Loucy (cell line): ENCODE measurements around the gene OCEL1.

ENCODE experiments used
- H2AFZ ChIP-seq: fragments of 200-600 bp; sonication (generic); 2 replicates; pipeline ENCODE4 v1.6.0; 2016; ENCODE audit warnings: antibody characterized with exemption, mild to moderate bottlenecking, low read length, moderate library complexity
- H3F3A ChIP-seq: fragments of 200-600 bp; 2 replicates; pipeline ENCODE4 v1.6.0; 2016; ENCODE audit warnings: antibody characterized with exemption, low read depth, mild to moderate bottlenecking
- H3K27me3 ChIP-seq: fragments of 200-600 bp; sonication (generic); 2 replicates; pipeline ENCODE4 v1.6.1; 2014; ENCODE audit warnings: low read length, mild to moderate bottlenecking; ENCODE audit not compliant: insufficient read depth, poor library complexity, severe bottlenecking
- H3K36me3 ChIP-seq: fragments of 200-600 bp; sonication (generic); 2 replicates; pipeline ENCODE4 v1.6.1; 2016; ENCODE audit warnings: low read length; ENCODE audit not compliant: insufficient read depth
- H3K4me1 ChIP-seq: fragments of 200-600 bp; sonication (generic); 2 replicates; pipeline ENCODE4 v1.5.1; 2014; ENCODE audit warnings: low read length, mild to moderate bottlenecking; ENCODE audit not compliant: insufficient read depth, poor library complexity, severe bottlenecking
- H3K4me2 ChIP-seq: fragments of 200-600 bp; sonication (generic); 2 replicates; pipeline ENCODE4 v1.6.0; 2014; ENCODE audit warnings: antibody characterized with exemption, low read length, low read depth, mild to moderate bottlenecking; ENCODE audit not compliant: poor library complexity, severe bottlenecking
- H3K4me3 ChIP-seq: fragments of 200-600 bp; sonication (generic); 2 replicates; pipeline ENCODE4 v1.5.1; 2014; ENCODE audit warnings: low read length, mild to moderate bottlenecking, mixed read lengths; ENCODE audit not compliant: poor library complexity, severe bottlenecking
- H3K79me2 ChIP-seq: fragments of 200-600 bp; sonication (generic); 2 replicates; pipeline ENCODE4 v1.6.1; 2014; ENCODE audit warnings: low read length; ENCODE audit not compliant: insufficient read depth
- H3K9ac ChIP-seq: fragments of 200-600 bp; sonication (generic); 2 replicates; pipeline ENCODE4 v1.6.0; 2014; ENCODE audit warnings: mild to moderate bottlenecking, low read depth, low read length, moderate library complexity; ENCODE audit not compliant: poor library complexity, severe bottlenecking
- H3K9me2 ChIP-seq: fragments of 200-600 bp; sonication (generic); replicated peaks from 2 replicates; pipeline ENCODE4 v1.6.1; 2016; ENCODE audit warnings: low read depth, low read length, mixed read lengths
- H3K9me3 ChIP-seq: fragments of 200-600 bp; sonication (generic); 2 replicates; pipeline ENCODE4 v1.6.1; 2014; ENCODE audit warnings: mild to moderate bottlenecking, antibody characterized with exemption, low read length, low read depth; ENCODE audit not compliant: insufficient read depth
- H4K20me1 ChIP-seq: fragments of 200-600 bp; sonication (generic); 2 replicates; pipeline ENCODE4 v1.6.0; 2014; ENCODE audit warnings: antibody characterized with exemption, low read length, mild to moderate bottlenecking; ENCODE audit not compliant: insufficient read depth, poor library complexity, severe bottlenecking
- EZH2phosphoT487 ChIP-seq: fragments of 200-600 bp; IDR thresholded peaks from 2 replicates; pipeline ENCODE4 v1.6.1; 2018; ENCODE audit warnings: antibody characterized with exemption, mild to moderate bottlenecking, moderate library complexity, borderline replicate concordance
- TF ChIP-seq, protein P1 (sequence below): fragments of 200-600 bp; sonication (generic); conservative IDR thresholded peaks from 2 replicates; pipeline ENCODE4 v1.5.1; 2014; ENCODE audit warnings: mild to moderate bottlenecking, antibody characterized with exemption, low read length

Gene OCEL1

DNA sequence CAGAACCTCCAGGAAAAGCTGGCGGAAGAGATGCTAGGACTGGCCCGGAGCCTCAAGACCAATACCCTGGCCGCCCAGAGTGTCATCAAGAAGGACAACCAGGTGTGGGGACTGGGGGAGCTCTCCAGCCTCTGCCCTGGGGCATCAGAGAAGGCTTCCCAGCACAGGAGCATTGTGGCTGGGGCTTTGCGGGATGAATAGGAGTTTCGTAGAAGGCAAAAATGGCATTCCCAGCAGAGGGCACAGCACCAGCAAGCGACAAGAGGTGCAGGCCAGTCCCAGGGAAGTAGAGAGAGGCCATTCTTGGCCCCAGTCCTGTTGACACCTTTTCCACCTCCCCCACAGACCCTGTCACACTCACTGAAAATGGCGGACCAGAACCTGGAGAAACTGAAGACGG lies 6.7 kb upstream of the OCEL1 start:
- Histone ChIP-seq H3K4me2 (no peak overlapping the region), H3K4me1 (peaks cover 15% of the 10 kb centered on the region), H4K20me1 (no peaks in the 10 kb centered on the region), H3K27me3 (no peaks in the 10 kb centered on the region), H3K9ac (no peak overlapping the region), H2AFZ (no peak overlapping the region), H3K36me3 (no peaks in the 10 kb centered on the region), H3K9me2 (no peaks in the 10 kb centered on the region), H3K4me3 (no peak overlapping the region), H3K9me3 (no peaks in the 10 kb centered on the region), H3K79me2 (peaks cover 9% of the 10 kb centered on the region; the same call in 1 of the 2 replicates), H3F3A (no peaks in the 10 kb centered on the region)
- TF ChIP-seq EZH2phosphoT487 = no peak
- TF ChIP-seq, protein P1, sequence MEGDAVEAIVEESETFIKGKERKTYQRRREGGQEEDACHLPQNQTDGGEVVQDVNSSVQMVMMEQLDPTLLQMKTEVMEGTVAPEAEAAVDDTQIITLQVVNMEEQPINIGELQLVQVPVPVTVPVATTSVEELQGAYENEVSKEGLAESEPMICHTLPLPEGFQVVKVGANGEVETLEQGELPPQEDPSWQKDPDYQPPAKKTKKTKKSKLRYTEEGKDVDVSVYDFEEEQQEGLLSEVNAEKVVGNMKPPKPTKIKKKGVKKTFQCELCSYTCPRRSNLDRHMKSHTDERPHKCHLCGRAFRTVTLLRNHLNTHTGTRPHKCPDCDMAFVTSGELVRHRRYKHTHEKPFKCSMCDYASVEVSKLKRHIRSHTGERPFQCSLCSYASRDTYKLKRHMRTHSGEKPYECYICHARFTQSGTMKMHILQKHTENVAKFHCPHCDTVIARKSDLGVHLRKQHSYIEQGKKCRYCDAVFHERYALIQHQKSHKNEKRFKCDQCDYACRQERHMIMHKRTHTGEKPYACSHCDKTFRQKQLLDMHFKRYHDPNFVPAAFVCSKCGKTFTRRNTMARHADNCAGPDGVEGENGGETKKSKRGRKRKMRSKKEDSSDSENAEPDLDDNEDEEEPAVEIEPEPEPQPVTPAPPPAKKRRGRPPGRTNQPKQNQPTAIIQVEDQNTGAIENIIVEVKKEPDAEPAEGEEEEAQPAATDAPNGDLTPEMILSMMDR = no peak

DNA sequence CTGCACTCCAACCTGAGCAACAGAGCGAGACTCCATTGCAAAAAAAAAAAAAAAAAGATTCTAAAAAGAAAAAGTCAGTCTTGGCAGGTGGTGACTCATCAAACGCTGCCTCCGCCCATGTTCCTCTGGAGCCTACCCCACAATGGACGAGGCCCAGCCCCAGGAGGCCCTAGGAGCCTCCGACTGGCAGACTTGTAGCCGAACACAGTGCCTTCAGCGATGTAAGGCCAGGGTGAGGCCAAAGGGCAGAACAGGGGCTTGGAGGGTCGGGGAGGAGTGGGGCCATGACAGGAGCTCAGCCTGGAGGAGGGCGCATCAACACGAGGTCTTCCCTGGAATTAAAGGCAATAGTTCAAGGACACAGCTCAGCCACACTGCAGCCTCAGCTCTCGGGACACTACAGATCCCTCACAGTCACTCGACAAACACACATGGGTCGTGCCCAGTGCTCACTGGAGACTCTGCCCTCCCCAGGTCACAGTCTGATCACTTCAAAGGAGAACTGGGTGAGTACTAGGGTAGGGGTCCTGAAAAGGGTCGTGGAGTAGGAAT lies 5.7 kb upstream of the OCEL1 start:
- Histone ChIP-seq H3K4me1 (peaks cover 9% of the 10 kb centered on the region), H3K4me2 (no peak overlapping the region), H2AFZ (no peak overlapping the region), H3K9me2 (no peaks in the 10 kb centered on the region), H3K36me3 (no peaks in the 10 kb centered on the region), H4K20me1 (no peaks in the 10 kb centered on the region), H3K9me3 (no peaks in the 10 kb centered on the region), H3K27me3 (no peaks in the 10 kb centered on the region), H3K4me3 (no peak overlapping the region), H3K79me2 (peaks cover 9% of the 10 kb centered on the region; the same call in 1 of the 2 replicates), H3F3A (no peaks in the 10 kb centered on the region), H3K9ac (no peak overlapping the region)
- TF ChIP-seq, protein P1 = no peak
- TF ChIP-seq EZH2phosphoT487 = no peak

DNA sequence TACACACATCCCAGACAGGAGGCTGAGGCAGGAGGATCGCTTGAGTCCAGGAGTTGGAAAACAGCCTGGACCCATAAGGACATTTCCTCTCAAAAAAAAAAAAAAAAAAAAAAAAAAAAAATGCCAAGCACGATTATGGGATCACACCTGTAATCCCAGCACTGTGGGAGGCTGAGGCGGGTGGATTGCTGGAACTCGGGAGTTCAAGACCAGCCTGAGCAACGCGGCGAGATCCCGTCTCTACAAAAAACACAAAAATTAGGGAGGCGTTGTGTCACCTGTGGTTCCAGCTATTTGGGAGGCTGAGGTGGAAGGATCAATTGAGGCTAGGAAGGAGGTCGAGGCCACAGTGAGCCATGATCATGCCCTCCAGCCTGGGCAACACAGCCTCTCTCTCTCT lies 973 bp upstream of the OCEL1 start:
- no peak overlapping the region for H3K4me2 ChIP-seq
- no peak for TF ChIP-seq EZH2phosphoT487
- TF ChIP-seq, protein P1 = no peak
- H3K79me2 ChIP-seq = no peaks in the 10 kb centered on the region
- no peak overlapping the region for H3K4me3 ChIP-seq
- H3K36me3 ChIP-seq = no peaks in the 10 kb centered on the region
- H2AFZ ChIP-seq = no peak overlapping the region
- H3F3A ChIP-seq = no peaks in the 10 kb centered on the region
- no peaks in the 10 kb centered on the region for H3K27me3 ChIP-seq
- H3K4me1 ChIP-seq = peaks cover 6% of the 10 kb centered on the region
- H3K9ac ChIP-seq = no peak overlapping the region
- no peaks in the 10 kb centered on the region for H4K20me1 ChIP-seq
- no peaks in the 10 kb centered on the region for H3K9me3 ChIP-seq
- no peaks in the 10 kb centered on the region for H3K9me2 ChIP-seq
